AML-193 (cell line): Measurements from ENCODE around the gene GLRX5.

Experiments used
- DNase-seq, 2 experiments: peaks; one replicate each; lab custom pipeline; 2025; lab: John Stamatoyannopoulos, UW

GLRX5 gene

DNA sequence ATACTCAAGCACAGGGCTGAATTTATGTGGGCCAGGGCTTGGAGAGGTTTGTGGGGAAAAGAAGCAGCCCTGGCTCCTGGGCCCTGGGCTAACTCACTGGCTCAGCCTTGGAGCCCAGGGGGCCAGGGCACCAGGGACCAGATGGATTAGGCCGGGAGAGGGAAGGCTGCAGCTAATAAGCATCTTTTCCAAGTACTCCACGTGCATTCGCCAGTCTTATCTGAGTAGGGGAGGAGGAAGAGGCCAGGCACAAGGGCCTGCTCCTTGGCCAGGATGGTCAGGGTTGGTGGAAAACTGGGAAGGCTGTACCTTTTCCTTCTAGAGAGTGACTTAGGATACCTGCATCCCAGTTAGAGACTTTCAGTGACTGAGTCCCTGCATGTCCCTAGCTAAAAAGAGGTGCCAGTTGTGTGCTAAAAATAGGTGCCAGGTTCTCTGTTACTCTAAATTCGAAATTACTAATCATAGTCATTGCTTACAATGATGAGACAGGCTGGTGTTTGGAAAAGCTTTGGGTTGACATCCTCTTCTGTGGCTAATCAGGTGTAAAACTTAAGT lies 1.3 kb downstream of the GLRX5 start:
- no peak for DNase-seq

DNA sequence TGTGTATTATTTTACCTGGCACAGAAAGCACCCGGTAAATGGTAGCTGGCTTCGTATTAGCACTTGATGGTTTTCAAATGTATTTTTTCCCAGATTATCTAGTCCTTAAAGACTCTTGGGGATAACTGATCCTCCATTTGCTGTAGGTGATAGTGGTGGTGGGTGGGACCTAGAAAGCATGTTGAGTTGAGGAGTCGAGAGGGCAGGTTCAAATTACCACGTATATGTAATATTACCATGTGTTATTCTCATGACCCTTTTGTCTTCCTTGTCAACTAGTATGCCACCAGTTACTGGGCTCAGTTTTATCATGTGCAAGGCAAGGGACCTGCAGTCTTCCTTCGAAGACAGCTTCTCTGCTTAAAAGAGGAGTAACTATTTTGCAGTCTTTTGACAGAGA lies 1.8 kb downstream of the GLRX5 start:
- no peak for DNase-seq

- DNase-seq = no peak
These were observed 2.6 kb downstream of the GLRX5 start for GRCh38 chr14:95537298-95538089.

GRCh38 chr14:95538801-95539509 lies 4.1 kb downstream of the GLRX5 start:
- no peak for DNase-seq

DNA sequence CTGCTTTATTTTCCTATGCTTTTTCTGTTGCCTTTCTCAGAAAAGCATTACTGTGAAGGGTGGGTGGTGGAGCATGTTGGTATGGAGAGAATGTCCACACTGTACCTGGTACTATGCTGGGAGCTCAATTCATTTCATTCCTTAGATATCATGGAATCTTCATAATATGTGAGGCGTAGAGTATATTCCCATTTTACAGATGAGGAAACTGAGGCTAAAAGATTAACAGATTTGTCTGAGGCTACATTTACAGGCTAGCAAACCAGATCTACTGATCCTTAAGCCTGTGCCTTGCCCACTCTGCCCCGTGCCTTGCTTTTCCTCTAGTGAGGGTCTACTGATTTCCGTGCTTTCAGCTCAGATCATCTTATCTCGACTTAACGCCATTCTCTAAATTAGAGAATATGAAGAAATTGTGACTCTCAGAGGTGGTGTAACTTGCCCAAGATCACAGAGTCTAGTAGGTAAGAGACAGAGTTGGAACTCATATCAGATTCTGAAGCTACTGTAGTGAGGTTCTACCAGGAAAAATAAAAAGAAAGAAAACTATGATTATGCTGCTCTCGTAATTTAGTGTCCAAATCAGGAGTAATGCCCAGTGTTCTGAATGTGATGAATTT lies 5.5 kb downstream of the GLRX5 start:
- no peak for DNase-seq

DNA sequence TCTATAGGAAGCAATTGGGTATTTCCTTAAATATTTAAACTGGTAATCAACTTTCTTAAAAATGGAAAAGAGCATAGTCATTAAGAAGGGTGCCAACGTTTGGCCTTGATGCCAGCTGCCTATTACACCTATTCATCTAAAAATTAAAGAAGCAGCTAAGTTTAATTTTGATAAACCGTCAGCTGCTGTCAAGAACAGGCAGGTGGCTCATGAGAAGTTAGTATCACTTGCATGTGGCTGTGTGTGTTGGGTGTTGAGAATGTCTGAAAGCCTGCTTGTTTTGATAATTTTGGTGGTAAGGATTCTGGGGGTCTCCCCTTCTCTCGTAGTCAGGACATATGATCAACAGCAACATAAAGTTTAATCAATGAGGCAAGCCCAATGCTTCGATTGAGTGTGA lies 6.5 kb downstream of the GLRX5 start:
- no peak for DNase-seq

- no peak for DNase-seq
These were observed 7.4 kb downstream of the GLRX5 start for GRCh38 chr14:95541932-95542930.

DNA sequence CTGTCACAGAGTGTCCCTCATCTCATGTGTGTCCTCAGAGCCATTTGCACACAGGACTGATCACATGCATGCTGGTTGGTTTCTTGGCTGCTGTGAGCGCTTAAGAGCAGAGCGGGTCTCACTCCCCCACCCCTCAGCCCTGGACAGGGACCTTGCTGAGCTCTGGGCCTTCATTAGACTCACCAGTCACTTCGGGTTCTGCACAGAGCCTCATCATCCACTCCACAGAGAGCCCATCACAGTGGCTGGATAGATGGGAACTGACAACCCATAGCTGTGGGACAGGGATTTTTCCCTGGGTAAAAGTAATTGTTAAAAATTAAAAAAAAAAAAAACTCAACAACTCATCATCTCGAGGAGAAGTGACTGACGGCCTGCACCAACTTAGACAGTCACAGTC lies 8.2 kb downstream of the GLRX5 start:
- no peak for DNase-seq

DNA sequence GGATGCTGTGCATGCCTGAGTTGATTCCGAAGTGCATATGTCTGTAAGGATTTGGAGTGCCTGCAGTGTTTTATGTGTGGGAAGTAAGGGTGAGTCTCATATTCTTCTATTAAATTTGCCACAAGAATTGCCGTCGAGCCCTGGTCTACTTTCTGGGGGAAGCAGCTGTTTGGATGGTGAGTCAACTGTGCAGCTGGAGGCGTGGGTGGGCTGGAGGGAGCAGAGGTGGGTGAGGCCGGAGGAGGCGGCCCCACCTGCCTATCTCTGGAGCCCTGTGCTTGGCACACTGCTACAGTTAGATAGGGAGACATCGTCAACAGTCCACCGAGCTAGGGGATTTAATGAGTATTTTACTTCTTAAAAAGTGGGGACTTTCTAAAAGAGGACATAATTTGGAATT lies 9.7 kb downstream of the GLRX5 start:
- DNase-seq = no peak

DNA sequence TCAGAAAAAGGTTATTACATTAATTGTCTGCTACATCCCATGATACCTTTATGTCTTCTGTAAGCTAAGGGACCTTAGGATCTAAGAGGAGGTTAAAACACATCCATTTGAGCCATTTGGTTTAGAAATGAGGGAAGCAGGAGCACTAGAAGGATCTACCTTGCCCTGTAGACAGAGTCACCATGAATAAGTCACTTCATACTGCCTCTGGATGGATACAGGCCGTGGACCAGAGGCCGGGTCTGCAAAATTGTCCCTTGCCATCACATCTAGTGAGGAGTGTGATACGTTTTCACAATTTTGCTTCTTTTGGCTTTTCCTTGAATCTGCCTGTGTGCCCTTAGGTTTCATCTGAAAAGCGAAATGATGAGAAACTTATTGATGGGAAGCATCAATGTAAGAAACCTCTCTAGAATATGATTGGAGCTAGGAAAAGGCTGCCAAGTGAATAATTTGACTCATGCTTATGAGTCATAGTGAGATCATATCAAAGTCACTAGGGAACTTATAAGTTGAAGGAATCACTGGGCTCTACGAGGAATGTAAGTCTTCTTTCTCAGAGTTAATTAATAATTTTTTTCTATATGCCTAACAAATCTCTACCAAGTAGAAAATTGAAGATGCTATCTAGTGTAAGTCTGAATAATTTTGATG lies 10.8 kb downstream of the GLRX5 start:
- DNase-seq = no peak

DNA sequence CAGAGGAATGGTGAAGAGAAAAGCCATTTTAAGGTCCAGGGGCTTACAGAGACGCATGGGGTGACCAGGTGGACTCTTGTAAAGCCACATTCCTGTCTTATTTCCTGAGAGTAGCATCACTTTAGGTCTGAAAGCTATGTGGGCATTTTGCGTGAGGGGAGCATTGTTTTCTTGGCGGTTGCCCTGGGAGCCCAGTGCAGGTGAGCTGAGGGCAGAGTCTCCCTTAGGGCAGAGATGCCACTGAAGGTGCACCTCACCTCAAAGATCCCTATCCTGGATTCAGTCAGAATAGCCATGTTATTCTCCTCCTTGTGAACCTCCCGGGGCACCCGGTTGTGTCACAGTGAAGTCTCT lies 12.4 kb downstream of the GLRX5 start:
- DNase-seq = no peak

- no peak for DNase-seq
These were observed 12.9 kb downstream of the GLRX5 start for GRCh38 chr14:95547626-95548327.

DNA sequence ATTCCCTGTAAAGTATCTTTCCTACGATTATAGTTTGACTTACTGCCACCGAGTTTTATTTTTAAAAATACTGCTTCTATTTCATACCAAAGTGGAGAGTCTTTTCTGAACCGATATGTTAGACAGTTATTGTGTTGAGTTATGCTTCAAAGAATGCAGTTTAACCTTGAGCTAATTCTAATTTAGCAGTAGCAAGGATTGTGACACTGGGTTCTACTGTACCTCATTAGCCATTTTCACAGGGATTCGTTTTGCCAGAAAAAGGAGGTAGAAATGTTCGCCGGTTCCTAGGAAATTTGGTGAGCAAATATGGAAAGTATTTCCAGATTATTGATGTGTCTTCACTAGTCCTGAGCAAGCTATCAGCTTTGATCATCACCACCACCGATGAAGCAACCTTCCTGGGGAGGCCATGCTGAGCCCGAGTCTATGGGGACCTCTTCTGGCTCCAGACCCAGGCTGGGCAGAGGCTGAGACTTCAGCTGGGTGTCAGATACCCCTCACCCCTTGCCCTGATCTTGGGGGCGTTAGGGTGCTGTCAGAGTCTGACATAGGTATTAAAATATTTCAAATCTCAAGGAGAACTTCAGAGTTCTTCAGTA lies 13.6 kb downstream of the GLRX5 start:
- DNase-seq = no peak

GRCh38 chr14:95549656-95550585 lies 15.1 kb downstream of the GLRX5 start:
- no peak for DNase-seq

DNA sequence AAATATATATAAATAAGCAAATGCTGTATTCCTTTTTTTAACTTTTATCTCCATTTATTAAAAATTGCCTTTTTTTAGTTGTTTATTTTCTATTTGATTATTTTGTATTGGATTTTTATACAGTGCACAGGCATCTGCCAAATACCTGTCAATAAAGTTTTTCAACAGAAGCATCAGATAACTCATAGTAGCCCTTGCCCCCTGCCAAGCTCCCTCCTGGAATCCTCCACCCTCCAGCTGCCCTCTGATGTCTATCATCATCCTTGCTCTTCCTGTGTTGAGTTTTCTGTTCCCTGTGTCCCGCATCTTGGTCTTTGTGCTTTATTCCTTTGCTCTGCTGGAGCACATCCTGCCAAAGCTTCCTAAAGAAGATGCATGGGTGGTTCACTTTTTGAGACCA lies 16.6 kb downstream of the GLRX5 start:
- DNase-seq = no peak

DNA sequence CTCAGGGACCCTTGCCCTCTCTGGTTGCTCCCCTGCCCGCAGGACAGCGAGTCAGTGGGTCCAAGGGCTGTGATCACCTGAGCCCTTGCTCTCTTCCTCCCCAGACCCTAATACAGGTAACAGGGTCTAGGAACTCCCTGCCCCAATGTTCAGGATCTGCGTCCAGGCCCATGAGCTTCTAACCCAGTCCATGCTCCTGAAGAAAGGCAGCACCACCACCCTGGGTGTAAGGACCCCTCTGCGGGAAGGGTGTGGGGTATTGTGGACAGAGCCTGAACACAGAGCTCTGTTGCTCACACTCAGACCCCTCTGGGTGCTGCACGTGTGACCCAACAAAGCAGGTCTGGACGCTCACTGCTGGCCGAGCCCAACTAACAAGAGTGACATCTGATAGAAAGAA lies 18.3 kb downstream of the GLRX5 start:
- no peak for DNase-seq

DNA sequence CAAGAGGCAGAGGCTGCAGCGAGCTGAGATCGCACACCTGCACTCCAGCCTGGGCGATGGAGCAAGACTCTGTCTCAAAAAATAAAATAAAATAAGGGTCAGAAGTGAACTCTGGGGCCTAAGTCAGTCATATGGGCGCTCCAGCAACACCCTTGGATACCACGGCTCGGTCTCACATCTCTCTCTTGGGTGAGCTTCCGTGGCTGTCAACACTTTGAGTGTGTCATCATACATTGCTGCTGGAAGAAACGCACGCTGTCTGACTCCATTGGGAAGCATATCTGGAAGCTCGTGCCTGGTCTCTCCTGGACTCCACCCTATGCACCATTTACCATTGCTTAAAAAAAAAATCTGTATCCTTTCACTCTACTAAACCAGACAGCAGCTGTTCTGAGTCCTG lies 20.2 kb downstream of the GLRX5 start:
- DNase-seq = no peak

DNA sequence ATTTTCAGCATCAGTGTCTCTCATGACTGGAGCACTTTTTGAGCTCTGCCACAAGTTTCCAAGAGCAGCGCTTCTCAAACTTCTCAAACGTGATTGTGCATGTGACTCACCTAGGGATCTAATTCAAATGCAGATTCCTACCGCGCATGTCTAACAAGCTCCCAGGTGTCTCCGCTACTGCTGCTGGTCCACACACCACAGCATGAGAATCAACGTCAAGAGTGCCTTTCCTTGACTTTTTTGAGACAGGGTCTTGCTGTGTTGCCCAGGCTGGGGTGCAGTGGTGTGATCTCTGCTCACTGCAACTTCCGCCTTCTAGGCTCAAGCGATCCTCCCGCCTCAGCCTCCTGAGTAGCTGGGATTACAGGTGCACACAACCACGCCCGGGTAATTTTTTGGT lies 22.4 kb downstream of the GLRX5 start:
- no peak for DNase-seq

DNA sequence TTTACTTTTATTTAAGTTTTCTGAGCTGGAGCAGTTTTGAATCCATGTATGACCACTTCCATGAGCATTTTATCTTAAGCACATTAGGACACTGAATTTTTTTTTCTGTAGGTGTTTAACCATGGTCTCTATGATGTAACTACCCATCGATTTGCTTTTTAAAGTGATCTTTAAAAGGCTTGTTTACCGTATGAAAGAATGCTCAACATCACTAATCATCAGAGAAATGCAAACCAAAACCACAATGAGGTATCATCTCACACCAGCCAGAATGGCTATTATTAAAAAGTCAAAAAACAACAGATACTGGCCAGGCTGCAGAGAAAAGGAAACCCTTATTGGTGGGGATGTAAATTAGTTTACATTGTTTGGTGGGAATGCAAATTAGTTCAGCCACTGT lies 23.0 kb downstream of the GLRX5 start:
- DNase-seq = no peak
